Chondrocyte (in vitro differentiated cells): ENCODE results near the gene PICK1. TPM values are rescaled to one million over a fixed set of nuclear protein-coding genes. Genes with fewer than 3 reads are reported as not detected.

Source experiments
- DNase-seq: peaks from one replicate; pipeline ENCODE4 v3.0.0; 2021; ENCODE audit warnings: mixed read lengths, low spot score
- H3K27ac Mint-ChIP-seq: one replicate; pipeline ENCODE4 v1.8.0; 2021; ENCODE audit warnings: mild to moderate bottlenecking, moderate library complexity, mixed read lengths; ENCODE audit not compliant: unreplicated experiment
- H3K27me3 Mint-ChIP-seq: 2 replicates; pipeline ENCODE4 v1.8.0; 2021; ENCODE audit warnings: low read depth, mixed read lengths
- H3K36me3 Mint-ChIP-seq: 2 replicates; pipeline ENCODE4 v1.8.0; 2021; ENCODE audit warnings: low read depth, mixed read lengths
- H3K4me1 Mint-ChIP-seq: 2 replicates; pipeline ENCODE4 v1.8.0; 2021; ENCODE audit warnings: low read depth, mild to moderate bottlenecking, mixed read lengths
- H3K4me3 Mint-ChIP-seq: one replicate; pipeline ENCODE4 v1.8.0; 2021; ENCODE audit warnings: mild to moderate bottlenecking, moderate library complexity, mixed read lengths; ENCODE audit not compliant: unreplicated experiment
- H3K9me3 Mint-ChIP-seq: 2 replicates; pipeline ENCODE4 v1.8.0; 2021; ENCODE audit warnings: low read depth, mixed read lengths
- CTCF ChIP-seq: fragments of 200-600 bp; sonication (generic); IDR thresholded peaks from 2 replicates; pipeline ENCODE4 v1.5.0; 2021; ENCODE audit warnings: antibody characterized with exemption, mild to moderate bottlenecking, moderate library complexity
- total RNA-seq: library from RNA; stranded (reverse); gene quantifications from 3 replicates; pipeline ENCODE4 v1.2.1, GENCODE V29; 2021

PICK1 gene
- total RNA-seq, 1 donor from 2014 or later, result 13.5 TPM

GRCh38 chr22:38108561-38109319, 51.5 kb downstream of the PICK1 start:
- no peaks in the 10 kb centered on the region for H3K27me3 Mint-ChIP-seq

DNA sequence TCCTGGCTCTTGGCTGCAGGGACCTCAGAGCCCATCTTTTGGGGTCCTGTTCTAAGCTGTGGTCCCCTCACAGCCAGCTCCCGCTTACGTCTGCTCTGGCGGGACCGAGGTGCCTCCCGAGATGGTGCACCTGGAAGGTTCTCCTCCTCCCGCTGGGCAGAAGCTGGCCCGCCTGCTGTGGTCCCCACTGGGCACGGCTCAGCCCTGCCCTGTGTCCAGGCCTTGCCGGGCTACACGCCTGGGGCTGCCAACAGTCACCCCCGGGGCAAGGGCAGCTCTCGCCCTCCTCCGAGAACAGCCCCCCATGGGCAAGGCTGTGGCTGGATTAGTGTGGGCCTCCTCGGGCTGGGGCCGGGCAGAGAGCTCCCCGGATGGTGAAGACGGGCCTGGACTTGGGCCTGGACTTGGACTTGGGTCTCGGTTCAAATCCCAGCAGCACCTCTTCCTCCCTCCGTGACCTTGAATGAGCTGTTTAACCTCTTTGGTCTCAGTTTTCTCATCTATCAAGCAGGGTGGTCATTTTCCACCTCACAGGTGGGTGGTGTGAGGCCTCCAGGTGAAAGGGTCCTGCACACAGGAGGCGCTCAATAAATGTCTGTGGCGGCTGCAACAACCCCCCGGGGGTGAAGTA, 52.3 kb downstream of the PICK1 start:
- TF ChIP-seq CTCF, result no peak
- H3K4me1 Mint-ChIP-seq, result peaks cover 2% of the 10 kb centered on the region
- no peak overlapping the region for H3K4me3 Mint-ChIP-seq
- no peaks in the 10 kb centered on the region for H3K9me3 Mint-ChIP-seq
- H3K27me3 Mint-ChIP-seq, result no peaks in the 10 kb centered on the region
- H3K27ac Mint-ChIP-seq, result no peak overlapping the region
- peak; percentile 84 for DNase-seq
- peaks cover 3% of the 10 kb centered on the region for H3K36me3 Mint-ChIP-seq

More at GRCh38 chr22:38108561-38109319, 51.5 kb downstream of the PICK1 start:
- Mint-ChIP-seq H3K9me3 (no peaks in the 10 kb centered on the region), H3K4me3 (no peak overlapping the region), H3K27ac (no peak overlapping the region), H3K4me1 (no peaks in the 10 kb centered on the region), H3K36me3 (peaks cover 2% of the 10 kb centered on the region)
- TF ChIP-seq CTCF, result no peak
- no peak for DNase-seq

DNA sequence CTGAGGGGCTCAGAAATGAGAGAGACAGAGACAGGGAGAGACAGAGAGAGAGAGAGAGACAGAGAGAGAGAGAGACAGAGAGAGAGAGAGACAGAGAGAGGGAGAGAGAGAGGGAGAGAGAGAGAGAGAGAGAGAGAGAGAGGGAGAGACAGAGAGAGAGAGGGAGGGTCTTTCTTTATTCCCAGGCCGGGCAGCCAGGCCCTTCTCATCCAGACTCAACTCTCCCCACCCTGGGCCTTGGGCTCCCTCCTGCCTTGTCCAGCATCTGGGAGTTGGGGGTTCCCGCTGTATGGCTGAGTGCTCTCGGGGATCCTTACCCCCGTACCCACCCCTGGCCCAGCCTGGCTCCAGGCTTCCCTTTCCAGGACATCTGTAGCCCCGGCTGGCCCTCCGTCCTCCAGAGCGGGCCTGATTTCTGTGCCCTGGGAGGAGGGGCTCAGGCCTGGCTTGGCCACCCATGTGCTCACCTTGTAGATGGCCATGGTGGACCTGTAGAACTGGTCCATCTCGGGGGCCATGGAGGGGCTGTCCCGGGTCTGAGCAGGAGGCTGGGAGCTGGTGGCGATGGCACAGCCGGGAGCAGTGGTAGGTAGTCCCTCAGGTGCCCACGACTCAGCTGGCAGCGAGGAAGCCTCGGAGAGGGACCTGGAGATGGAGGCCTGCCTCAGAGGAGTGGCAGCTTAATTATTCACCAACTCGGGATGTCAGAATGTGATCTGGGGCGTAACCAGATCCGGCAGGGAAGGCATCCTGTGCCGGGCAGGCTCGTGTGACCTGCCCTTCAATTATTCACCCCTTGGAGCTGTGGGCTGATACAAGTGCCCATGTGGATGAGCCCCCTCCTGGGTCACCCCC, 53.0 kb downstream of the PICK1 start, which contains the start of gene BAIAP2L2:
BAIAP2L2 (minus strand) TSS at position 677 of the 855 bp plus-strand sequence; CDS start at position 518, 159 bp downstream.
- Mint-ChIP-seq H3K27ac (no peak within 1 kb of the TSS), H3K36me3 (peaks cover 3% of the 10 kb centered on the region)

GRCh38 chr22:38110863-38111852, 54.0 kb downstream of the PICK1 start:
- no peaks in the 10 kb centered on the region for H3K9me3 Mint-ChIP-seq
- H3K27ac Mint-ChIP-seq, result no peak overlapping the region
- peaks cover 4% of the 10 kb centered on the region for H3K4me1 Mint-ChIP-seq
- peaks cover 3% of the 10 kb centered on the region for H3K36me3 Mint-ChIP-seq
- no peak for TF ChIP-seq CTCF
- H3K4me3 Mint-ChIP-seq, result no peak overlapping the region
- H3K27me3 Mint-ChIP-seq, result no peaks in the 10 kb centered on the region
- DNase-seq, result no peak

More for the DNA sequence above, 53.0 kb downstream of the PICK1 start, which contains the start of gene BAIAP2L2:
- TF ChIP-seq CTCF, result no peak
- no peaks in the 10 kb centered on the region for H3K27me3 Mint-ChIP-seq
- no peaks in the 10 kb centered on the region for H3K9me3 Mint-ChIP-seq
- peaks cover 4% of the 10 kb centered on the region for H3K4me1 Mint-ChIP-seq
- peak; percentile 82 for DNase-seq
- H3K4me3 Mint-ChIP-seq, result no peak within 1 kb of the TSS
